Left lobe of liver (tissue), 2 donors: ENCODE results near the gene MCM3AP. TPM values are rescaled to one million over a fixed set of nuclear protein-coding genes. Genes with fewer than 3 reads are reported as not detected.

ENCODE experiments used
- ATAC-seq: fragments of 200-7000 bp; cut with Tn5 transposase; one replicate; pipeline ENCODE4 v1.9.1; 2020; ENCODE audit warnings: mild to moderate bottlenecking, moderate library complexity
- DNase-seq: peaks from one replicate; pipeline ENCODE4 v3.0.0-alpha.2; 2020; ENCODE audit warnings: low spot score
- total RNA-seq: library from RNA; stranded (reverse); gene quantifications from one replicate; pipeline ENCODE4 v1.2.1, GENCODE V29; 2021
- donor health status: DM: no; HTN: no; CAD: no; lungs with moderate emphysema.
- donor health status: DM: no; HTN: yes; CAD: no.

The MCM3AP gene
- total RNA-seq, 1 donor from 2014 or later: 46.9 TPM

GRCh38 chr21:46274797-46275390 lies 10.5 kb downstream of the MCM3AP start:
- no peak for DNase-seq
- ATAC-seq: no peak

- no peak for ATAC-seq
- DNase-seq: no peak
Measured at GRCh38 chr21:46273341-46273740, 12.1 kb downstream of the MCM3AP start.

GRCh38 chr21:46269466-46269865 lies 15.9 kb downstream of the MCM3AP start:
- DNase-seq (no peak), ATAC-seq (no peak)

GRCh38 chr21:46268371-46268770 lies 17.0 kb downstream of the MCM3AP start:
- DNase-seq (no peak), ATAC-seq (no peak)

- ATAC-seq (no peak), DNase-seq (no peak)
Measured at GRCh38 chr21:46266946-46267345, 18.5 kb downstream of the MCM3AP start.

GRCh38 chr21:46265736-46266525 lies 19.5 kb downstream of the MCM3AP start:
- ATAC-seq (peak; percentile 19), DNase-seq (no peak)

DNA sequence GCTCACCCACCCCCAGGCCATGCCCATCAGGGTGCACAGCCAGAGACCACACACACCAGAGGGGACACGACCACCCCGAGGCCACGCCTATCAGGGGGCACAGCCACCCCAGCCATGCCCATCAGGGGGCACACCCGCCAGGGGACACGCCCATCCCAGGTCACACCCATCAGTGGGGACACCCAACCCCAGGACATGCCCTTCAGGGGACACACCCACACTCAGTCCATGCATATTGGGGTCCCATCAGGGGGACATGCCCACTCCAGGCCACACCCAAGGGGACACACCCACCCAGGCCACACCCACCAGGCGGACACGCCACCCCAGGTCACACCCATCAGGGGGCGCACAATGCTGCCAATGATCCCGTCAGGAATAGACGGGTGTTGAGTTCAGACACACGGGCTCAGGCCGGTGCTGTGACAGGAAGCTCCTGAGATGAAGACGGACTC lies 20.7 kb downstream of the MCM3AP start:
- ATAC-seq: peak; percentile 9
- no peak for DNase-seq

- DNase-seq (no peak), ATAC-seq (no peak)
Measured at GRCh38 chr21:46264046-46264689, 21.2 kb downstream of the MCM3AP start.

DNA sequence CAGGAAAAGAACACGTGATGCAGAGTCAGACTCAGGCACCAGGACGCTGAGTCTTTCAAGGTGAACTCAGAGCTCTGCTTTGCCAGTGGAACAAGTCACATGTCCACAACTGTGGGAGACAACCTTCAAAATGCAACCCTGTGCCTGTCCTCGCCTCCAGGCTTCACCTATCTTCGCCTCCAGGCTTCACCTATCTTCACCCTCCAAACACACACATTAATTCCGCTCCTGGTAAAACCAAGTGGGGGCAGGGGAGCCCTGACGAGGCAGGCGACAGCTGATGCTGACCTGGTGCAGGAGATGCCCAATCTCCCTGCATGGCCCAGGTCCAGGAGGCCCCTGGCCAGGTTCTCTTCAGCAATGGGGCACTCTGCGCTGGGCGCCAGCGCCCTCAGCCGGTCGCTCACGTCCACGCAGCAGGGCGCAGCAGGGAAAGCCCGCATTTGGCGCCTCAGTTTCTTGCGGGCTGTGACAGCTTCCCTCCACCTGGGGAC lies 28.9 kb downstream of the MCM3AP start:
- ATAC-seq (no peak), DNase-seq (no peak)

- no peak for ATAC-seq
- DNase-seq: no peak
Measured at GRCh38 chr21:46255758-46256337, 29.6 kb downstream of the MCM3AP start.

GRCh38 chr21:46255166-46255565 lies 30.2 kb downstream of the MCM3AP start:
- DNase-seq: no peak
- ATAC-seq: no peak

GRCh38 chr21:46254208-46254975 lies 31.0 kb downstream of the MCM3AP start:
- DNase-seq (no peak), ATAC-seq (no peak)

- no peak for DNase-seq
Measured at GRCh38 chr21:46253610-46254124, 31.7 kb downstream of the MCM3AP start.

DNA sequence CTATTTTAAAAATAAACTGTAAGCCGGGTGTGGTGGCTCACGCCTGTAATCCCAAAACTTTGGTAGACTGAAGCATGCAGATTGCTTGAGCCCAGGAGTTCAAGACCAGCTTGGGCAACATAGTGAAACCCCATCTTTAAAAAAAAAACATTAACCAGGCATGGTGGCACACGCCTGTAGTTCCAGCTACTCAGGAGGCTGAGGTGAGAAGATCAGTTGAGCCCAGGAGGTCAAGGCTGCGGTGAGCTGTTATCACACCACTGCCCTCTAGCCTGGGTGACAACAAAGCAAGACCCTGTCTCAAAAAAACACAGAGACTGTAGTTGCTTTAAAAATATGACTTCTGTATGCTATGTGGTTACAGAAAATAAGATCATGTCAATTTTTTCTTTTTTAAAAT lies 32.6 kb downstream of the MCM3AP start:
- no peak for DNase-seq

More at GRCh38 chr21:46253610-46254124, 31.7 kb downstream of the MCM3AP start:
- ATAC-seq: no peak

DNA sequence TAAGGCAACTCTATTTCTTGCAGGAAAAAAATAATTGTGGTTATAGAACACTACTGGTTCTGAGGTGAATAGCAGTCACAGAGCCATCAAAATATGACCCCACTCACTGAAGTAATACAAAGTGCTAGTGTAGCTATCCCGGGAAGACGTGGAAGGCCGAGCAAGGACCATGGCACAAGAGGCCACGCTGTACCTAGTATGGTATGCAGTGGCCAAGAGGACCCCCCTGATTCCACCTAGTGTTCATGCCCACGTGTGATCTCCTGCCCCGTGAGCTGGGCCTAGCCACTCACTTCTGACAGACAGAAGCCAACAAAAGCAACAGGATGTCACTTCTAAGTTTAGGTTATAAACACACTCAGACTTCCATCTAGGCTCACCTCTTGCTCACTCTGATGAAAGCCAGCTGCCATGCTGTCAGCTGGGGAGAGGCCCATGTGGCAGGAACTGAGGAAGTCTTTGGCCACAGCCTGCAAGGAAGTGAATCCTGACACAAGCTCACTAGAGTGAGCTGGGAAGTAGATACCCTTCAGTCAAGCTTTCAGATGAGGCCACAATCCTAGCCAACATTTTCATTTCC lies 35.2 kb downstream of the MCM3AP start:
- ATAC-seq (no peak), DNase-seq (no peak)

More for the DNA sequence above, 32.6 kb downstream of the MCM3AP start:
- ATAC-seq: no peak

DNA sequence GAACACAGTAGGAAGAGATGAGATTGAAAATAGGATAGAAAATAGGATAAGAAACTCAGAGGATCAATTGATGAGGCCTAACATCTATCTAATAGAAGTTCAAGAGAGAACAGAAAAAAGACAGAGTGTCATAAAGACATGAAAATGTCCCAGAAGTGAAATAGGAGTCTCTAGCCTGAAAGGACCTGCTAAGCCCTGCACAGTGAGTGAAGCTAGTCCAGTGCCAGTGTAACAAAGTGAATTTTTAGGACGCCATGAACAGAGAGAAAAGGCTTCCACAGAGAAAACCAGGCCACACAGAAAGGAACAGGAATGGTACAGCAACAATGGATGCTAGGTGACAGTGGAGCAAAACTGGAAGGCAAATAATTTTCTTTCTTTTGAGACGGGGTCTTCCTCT lies 36.6 kb downstream of the MCM3AP start:
- no peak for DNase-seq
- ATAC-seq: no peak

DNA sequence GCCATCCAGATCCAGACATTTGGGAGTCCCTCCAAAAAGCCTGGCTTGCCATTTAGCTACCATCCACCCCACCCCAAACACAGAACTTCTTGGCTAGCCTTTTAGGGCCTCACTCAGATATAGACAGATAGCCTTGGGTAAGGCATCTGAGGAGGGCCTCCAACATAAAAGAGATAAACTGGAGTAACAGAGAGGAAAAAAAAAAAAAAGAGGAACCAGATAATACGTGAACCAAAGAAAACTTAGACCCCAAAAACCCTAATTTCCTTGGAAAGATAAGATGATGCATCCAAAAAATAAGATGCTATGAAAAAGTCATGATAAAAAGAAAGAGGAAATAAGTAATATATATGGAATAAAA lies 37.0 kb downstream of the MCM3AP start:
- DNase-seq (no peak), ATAC-seq (no peak)

DNA sequence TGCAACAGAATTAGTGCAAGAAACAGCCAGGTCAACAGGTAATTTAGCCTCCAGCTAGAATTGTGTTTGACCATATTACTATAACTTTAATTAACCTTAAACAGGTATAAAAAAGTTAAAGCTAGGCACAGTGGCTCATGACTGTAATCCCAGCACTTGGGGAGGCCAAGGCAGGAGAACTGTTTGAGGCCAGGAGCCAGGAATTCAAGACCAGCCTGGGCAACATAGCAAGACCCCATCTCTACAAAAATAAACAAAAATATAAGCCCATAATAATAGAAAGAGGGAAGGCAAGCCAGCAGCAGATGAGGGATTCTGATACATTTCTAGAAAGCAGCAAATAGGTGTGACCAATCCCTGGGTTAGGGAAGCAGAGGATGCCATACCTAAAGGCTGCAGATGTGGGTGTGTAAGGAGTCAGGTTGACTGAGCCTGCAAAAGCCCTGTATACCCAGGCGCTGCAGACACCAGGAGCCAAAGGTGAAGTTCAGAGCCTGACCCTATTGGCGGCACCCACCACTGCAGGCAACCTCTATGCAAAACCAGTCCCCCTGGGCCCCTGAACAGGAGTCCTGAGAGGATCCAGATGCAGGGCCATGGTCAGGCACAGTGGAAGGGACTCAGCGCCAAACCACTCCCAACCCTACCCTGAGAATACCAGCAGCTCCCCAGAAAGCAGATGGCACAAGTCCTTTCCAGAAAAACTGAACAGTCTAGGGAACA lies 37.6 kb downstream of the MCM3AP start:
- ATAC-seq: no peak
- no peak for DNase-seq

DNA sequence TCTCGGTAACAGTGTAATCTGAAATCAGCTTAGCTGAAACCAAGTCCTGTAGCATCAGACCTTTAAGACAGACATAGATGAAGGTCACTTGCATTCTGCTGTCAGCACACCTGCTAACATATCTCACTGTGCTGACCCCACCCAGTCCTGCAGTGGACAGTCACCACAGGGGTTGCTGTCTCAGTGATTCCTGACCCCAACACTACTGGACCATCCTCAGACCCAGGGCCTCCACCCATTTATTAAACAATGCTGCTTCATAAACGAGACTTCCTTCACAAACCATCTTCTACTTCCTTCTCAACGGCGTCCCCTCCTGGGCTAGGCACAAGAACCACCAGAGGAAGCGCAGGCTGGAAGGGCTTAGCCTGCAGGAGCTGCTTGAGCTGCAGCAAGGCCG lies 39.1 kb downstream of the MCM3AP start:
- DNase-seq (no peak), ATAC-seq (no peak)
